Panc1 (cell line): ENCODE data around the gene C9orf43. TPM values are rescaled to one million over a fixed set of nuclear protein-coding genes. Genes with fewer than 3 reads are reported as not detected.
"Not testable (repeated sequence)": the region's sequence is repeated elsewhere in the genome, so short reads cannot be mapped to it uniquely, and the experiment has no call there.

Source experiments
- ATAC-seq: fragments of 200-7000 bp; cut with Tn5 transposase; 2 replicates; pipeline ENCODE4 v1.9.1; 2020; ENCODE audit warnings: mild to moderate bottlenecking, moderate library complexity
- BruUV-seq: library from RNA; stranded (reverse); fragments of 400-500 nt; replicated peaks from 2 replicates; lab custom pipeline; 2021; lab: Mats Ljungman, UMichigan
- CTCF ChIA-PET: fragments of 300-600 bp; sonication (Branson Sonifier 250); formaldehyde crosslinking; loops from one replicate; lab custom pipeline; 2022; ENCODE audit warnings: antibody characterized with exemption; lab: Charles Lee
- POLR2A ChIA-PET: fragments of 300-600 bp; sonication (Branson Sonifier 250); formaldehyde crosslinking; loops from one replicate; lab custom pipeline; 2022; ENCODE audit warnings: antibody characterized with exemption; lab: Charles Lee
- DNase-seq: peaks from one replicate; pipeline ENCODE4 v3.0.0-alpha.2; 2010; ENCODE audit warnings: low read depth, low spot score
- H3K27ac ChIP-seq: 2 replicates; pipeline ENCODE4 v1.5.1; 2011; ENCODE audit warnings: mild to moderate bottlenecking, low read length, inconsistent platforms
- H3K27me3 ChIP-seq: fragments of 200-500 bp; sonication (Bioruptor generic); 2 replicates; pipeline ENCODE4 v1.6.0; 2014; ENCODE audit warnings: low read length, inconsistent platforms; ENCODE audit not compliant: control insufficient read depth, insufficient read depth
- H3K36me3 ChIP-seq: fragments of 200-500 bp; sonication (Bioruptor generic); 2 replicates; pipeline ENCODE4 v1.5.1; 2014; ENCODE audit warnings: inconsistent platforms, mild to moderate bottlenecking, low read length, moderate library complexity; ENCODE audit not compliant: control insufficient read depth, insufficient read depth
- H3K4me1 ChIP-seq: 2 replicates; pipeline ENCODE4 v1.5.1; 2011; ENCODE audit warnings: inconsistent platforms, mild to moderate bottlenecking, low read length, moderate library complexity; ENCODE audit not compliant: control insufficient read depth, insufficient read depth
- H3K4me3 ChIP-seq, 2 experiments: 2 replicates each; pipeline ENCODE4 v1.5.1; 2011 to 2012; ENCODE audit warnings: low read depth in 2 of 2, low read length in 2 of 2, mild to moderate bottlenecking in 2 of 2, inconsistent platforms in 1 of 2, moderate library complexity in 1 of 2
- H3K9me3 ChIP-seq: fragments of 200-500 bp; sonication (Bioruptor generic); 2 replicates; pipeline ENCODE4 v1.5.1; 2014; ENCODE audit warnings: low read depth, mild to moderate bottlenecking, inconsistent platforms, low read length, moderate library complexity; ENCODE audit not compliant: control insufficient read depth, insufficient read depth
- POLR2AphosphoS5 ChIP-seq: IDR thresholded peaks from 2 replicates; pipeline ENCODE4 v1.6.1; 2012; ENCODE audit warnings: mild to moderate bottlenecking, low read depth, low read length, moderate library complexity
- REST ChIP-seq, 2 experiments: IDR thresholded peaks; 2 replicates each; pipeline ENCODE4 v1.6.1; 2011 to 2012; ENCODE audit warnings: low read depth in 2 of 2, control low read depth in 1 of 2, low read length in 1 of 2, mild to moderate bottlenecking in 1 of 2, moderate library complexity in 1 of 2; ENCODE audit not compliant: insufficient read depth in 1 of 2
- SIN3A ChIP-seq: IDR thresholded peaks from 2 replicates; pipeline ENCODE4 v1.6.1; 2012; ENCODE audit warnings: low read depth, mild to moderate bottlenecking, low read length, moderate library complexity, borderline replicate concordance; ENCODE audit not compliant: insufficient read depth
- TCF7L2 ChIP-seq: IDR thresholded peaks from 2 replicates; pipeline ENCODE4 v1.6.1; 2011; ENCODE audit warnings: mild to moderate bottlenecking, low read depth, low read length, inconsistent platforms
- in situ Hi-C: cut with HindIII; loops from 2 replicates; pipeline ENCODE4 v1.10.0; 2016; ENCODE audit warnings: low sequenced_read_pairs, low pct_unique_long_range_greater_than_20kb
- intact Hi-C: fragments of 100-400 bp; cut with micrococcal nuclease; formaldehyde crosslinking; loops from one replicate; pipeline ENCODE4 v1.10.0; 2022; ENCODE audit not compliant: unreplicated experiment
- total RNA-seq: library from RNA; stranded (reverse); gene quantifications from one replicate; pipeline ENCODE4 v1.2.1, GENCODE V29; 2021; ENCODE audit not compliant: unreplicated experiment
- TF ChIP-seq, protein P1 (sequence below): fragments of 450-650 bp; IDR thresholded peaks from 2 replicates; pipeline ENCODE4 v1.5.1; 2017; ENCODE audit warnings: mild to moderate bottlenecking

The C9orf43 gene
- total RNA-seq, 1 experiment from 2014 or later: 1.2 TPM

GRCh38 chr9:113406873-113407511 lies 3.6 kb upstream of the C9orf43 start:
- BruUV-seq, H3K9me3 ChIP-seq, H3K27me3 ChIP-seq, H3K4me1 ChIP-seq, in situ Hi-C loops, H3K36me3 ChIP-seq, H3K27ac ChIP-seq, H3K4me3 ChIP-seq, POLR2A ChIA-PET: not testable (repeated sequence)
- DNase-seq (peak; percentile 46), ATAC-seq (peak; percentile 49; the same call in 1 of the 2 replicates)
- CTCF ChIA-PET: interaction anchor here (1.0 kb wide), 1 partner anchor 132 kb away, joined by 4 read pairs; the partner anchor contains the start of gene CDC26
- intact Hi-C loops: loop anchor here (2.0 kb wide), 1 partner anchor 98 kb away; no protein-coding TSS in a partner anchor
- TF ChIP-seq, protein P1, sequence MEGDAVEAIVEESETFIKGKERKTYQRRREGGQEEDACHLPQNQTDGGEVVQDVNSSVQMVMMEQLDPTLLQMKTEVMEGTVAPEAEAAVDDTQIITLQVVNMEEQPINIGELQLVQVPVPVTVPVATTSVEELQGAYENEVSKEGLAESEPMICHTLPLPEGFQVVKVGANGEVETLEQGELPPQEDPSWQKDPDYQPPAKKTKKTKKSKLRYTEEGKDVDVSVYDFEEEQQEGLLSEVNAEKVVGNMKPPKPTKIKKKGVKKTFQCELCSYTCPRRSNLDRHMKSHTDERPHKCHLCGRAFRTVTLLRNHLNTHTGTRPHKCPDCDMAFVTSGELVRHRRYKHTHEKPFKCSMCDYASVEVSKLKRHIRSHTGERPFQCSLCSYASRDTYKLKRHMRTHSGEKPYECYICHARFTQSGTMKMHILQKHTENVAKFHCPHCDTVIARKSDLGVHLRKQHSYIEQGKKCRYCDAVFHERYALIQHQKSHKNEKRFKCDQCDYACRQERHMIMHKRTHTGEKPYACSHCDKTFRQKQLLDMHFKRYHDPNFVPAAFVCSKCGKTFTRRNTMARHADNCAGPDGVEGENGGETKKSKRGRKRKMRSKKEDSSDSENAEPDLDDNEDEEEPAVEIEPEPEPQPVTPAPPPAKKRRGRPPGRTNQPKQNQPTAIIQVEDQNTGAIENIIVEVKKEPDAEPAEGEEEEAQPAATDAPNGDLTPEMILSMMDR: peak; percentile 84

DNA sequence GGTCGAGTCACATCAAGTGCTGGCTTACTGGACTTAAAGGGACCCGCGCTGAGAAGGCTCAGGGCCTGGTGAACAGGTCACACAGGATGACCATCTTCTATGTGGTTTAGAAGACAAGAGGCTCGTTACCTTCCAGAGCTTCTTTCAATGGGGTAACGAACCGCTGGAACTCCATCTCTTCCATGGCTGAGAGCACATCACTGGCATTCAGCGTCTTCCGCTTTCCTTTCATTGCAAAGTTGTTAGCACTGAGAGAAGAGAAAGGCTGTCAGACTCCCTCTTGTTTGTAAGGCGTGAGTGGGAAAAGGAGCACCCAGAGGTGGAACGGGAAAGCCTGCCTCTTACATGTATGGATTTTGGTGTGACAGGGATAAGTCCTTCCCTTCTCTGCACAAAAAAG lies 1.1 kb upstream of the C9orf43 start:
- Histone ChIP-seq H3K4me1 (no peaks in the 10 kb centered on the region; the same call in 1 of the 2 replicates), H3K36me3 (peaks cover 7% of the 10 kb centered on the region), H3K27ac (peak overlapping the region; percentile 99), H3K27me3 (no peaks in the 10 kb centered on the region), H3K4me3 (peak overlapping the region; percentile 95 to 97), H3K9me3 (no peaks in the 10 kb centered on the region)
- ChIA-PET CTCF (interaction anchor here (1.0 kb wide), 1 partner anchor 8 kb away, joined by 6 read pairs; the partner anchor contains the start of gene ALAD), POLR2A (no interaction called here)
- ATAC-seq (no peak), DNase-seq (no peak)
- in situ Hi-C loops (no loop called here), intact Hi-C loops (no loop called here)
- TF ChIP-seq POLR2AphosphoS5: no peak
- no peak for TF ChIP-seq SIN3A
- TF ChIP-seq REST (IDR thresholded peaks at IDR 0.05; ENCODE audit: insufficient read depth in 1 of 2, low read depth in 2 of 2, low read length in 1 of 2): no peak
- TF ChIP-seq, protein P1: no peak
- TF ChIP-seq TCF7L2: no peak
- no TSS peak for BruUV-seq
